Esophagus (tissue), 2 donors: Measurements from ENCODE around the gene PRSS50. TPM values are rescaled to one million over a fixed set of nuclear protein-coding genes. Genes with fewer than 3 reads are reported as not detected.

Experiments
- H3K27ac ChIP-seq, 2 donors: one replicate each; pipeline ENCODE4 v1.5.1; 2013; ENCODE audit warnings: low read depth in 2 of 2, mild to moderate bottlenecking in 2 of 2, inconsistent platforms in 1 of 2, low read length in 1 of 2, moderate library complexity in 1 of 2
- H3K27me3 ChIP-seq, 2 donors: one replicate each; pipeline ENCODE4 v1.6.1; 2013; ENCODE audit warnings: low read length in 2 of 2, control low read depth in 1 of 2, mild to moderate bottlenecking in 1 of 2; ENCODE audit not compliant: insufficient read depth in 2 of 2, control insufficient read depth in 1 of 2
- H3K36me3 ChIP-seq, 2 donors: one replicate each; pipeline ENCODE4 v1.6.1; 2013; ENCODE audit warnings: low read length in 1 of 2; ENCODE audit not compliant: control insufficient read depth in 2 of 2, insufficient read depth in 2 of 2
- H3K4me1 ChIP-seq, 2 donors: one replicate each; pipeline ENCODE4 v1.6.1; 2013; ENCODE audit warnings: low read length in 1 of 2; ENCODE audit not compliant: control insufficient read depth in 2 of 2, insufficient read depth in 2 of 2
- H3K4me3 ChIP-seq, 2 donors: one replicate each; pipeline ENCODE4 v1.5.1; 2013; ENCODE audit warnings: low read length in 2 of 2, mild to moderate bottlenecking in 2 of 2, low read depth in 1 of 2, moderate library complexity in 1 of 2
- H3K9me3 ChIP-seq, 2 donors: one replicate each; pipeline ENCODE4 v1.6.1; 2013; ENCODE audit warnings: mild to moderate bottlenecking in 2 of 2, low read depth in 1 of 2, low read length in 1 of 2, moderate library complexity in 1 of 2; ENCODE audit not compliant: control insufficient read depth in 2 of 2, insufficient read depth in 1 of 2
- WGBS, 2 donors: extraction: QIAGEN DNeasy Blood & Tissue Kit; methylation state at CpG; one replicate each; pipeline ENCODE4 v1.1.7; 2013; 5-methylcytosine and 5-hydroxymethylcytosine counted together
- polyA plus RNA-seq, 2 donors: library from polyadenylated mRNA; stranded (reverse); fragments of 200-250 nt; gene quantifications; one replicate each; pipeline ENCODE4 v1.2.3, GENCODE V29; 2013
- donor health status: healthy with polysubstance abuse.
- donor health status: Bipolar disorder and iron deficiency.

PRSS50 gene
- polyA plus RNA-seq, 2 donors = 0.06 TPM

GRCh38 chr3:46730819-46731218, 13.2 kb upstream of the PRSS50 start:
- Histone ChIP-seq H3K9me3 (no peaks in the 10 kb centered on the region), H3K27ac (no peak overlapping the region), H3K27me3 (no peaks in the 10 kb centered on the region), H3K4me1 (no peaks in the 10 kb centered on the region), H3K36me3 (no peaks in the 10 kb centered on the region), H3K4me3 (no peak overlapping the region)
- 77 to 82% methylated on average over 2 of the region's 2 CpGs for WGBS, 2 donors

- Histone ChIP-seq H3K27ac (no peak overlapping the region), H3K36me3 (no peaks in the 10 kb centered on the region), H3K4me1 (no peaks in the 10 kb centered on the region), H3K27me3 (no peaks in the 10 kb centered on the region), H3K4me3 (no peak overlapping the region), H3K9me3 (no peaks in the 10 kb centered on the region)
- WGBS, 2 donors = 86 to 89% methylated on average over 4 of the region's 4 CpGs
Measured at GRCh38 chr3:46729038-46729437, 11.4 kb upstream of the PRSS50 start.

- H3K36me3 ChIP-seq = no peaks in the 10 kb centered on the region
- H3K27ac ChIP-seq = no peak overlapping the region
- no peaks in the 10 kb centered on the region for H3K4me1 ChIP-seq
- H3K4me3 ChIP-seq = no peak overlapping the region
- H3K9me3 ChIP-seq = no peaks in the 10 kb centered on the region
- 38 to 53% methylated on average over 6 of the region's 6 CpGs for WGBS, 2 donors
- H3K27me3 ChIP-seq = no peaks in the 10 kb centered on the region
Measured at GRCh38 chr3:46725621-46726314, 8.1 kb upstream of the PRSS50 start.

- Histone ChIP-seq H3K9me3 (no peaks in the 10 kb centered on the region), H3K27me3 (no peaks in the 10 kb centered on the region), H3K4me3 (no peak overlapping the region), H3K27ac (no peak overlapping the region), H3K4me1 (no peaks in the 10 kb centered on the region), H3K36me3 (no peaks in the 10 kb centered on the region)
- 62 to 82% methylated on average over 4 of the region's 4 CpGs for WGBS, 2 donors
Measured at GRCh38 chr3:46724424-46724823, 6.8 kb upstream of the PRSS50 start.

GRCh38 chr3:46722443-46722842, 4.8 kb upstream of the PRSS50 start:
- Histone ChIP-seq H3K36me3 (no peaks in the 10 kb centered on the region), H3K27ac (no peak overlapping the region), H3K4me1 (no peaks in the 10 kb centered on the region), H3K27me3 (no peaks in the 10 kb centered on the region), H3K4me3 (no peak overlapping the region), H3K9me3 (no peaks in the 10 kb centered on the region)
- WGBS, 2 donors = 91 to 94% methylated on average over 5 of the region's 5 CpGs

GRCh38 chr3:46721009-46721408, 3.3 kb upstream of the PRSS50 start:
- H3K27me3 ChIP-seq = no peaks in the 10 kb centered on the region
- 71 to 97% methylated on average over 2 of the region's 2 CpGs for WGBS, 2 donors
- H3K9me3 ChIP-seq = no peaks in the 10 kb centered on the region
- H3K27ac ChIP-seq = no peak overlapping the region
- H3K4me3 ChIP-seq = no peak overlapping the region
- H3K4me1 ChIP-seq = no peaks in the 10 kb centered on the region
- no peaks in the 10 kb centered on the region for H3K36me3 ChIP-seq

GRCh38 chr3:46719735-46720271, 2.1 kb upstream of the PRSS50 start:
- Histone ChIP-seq H3K36me3 (no peaks in the 10 kb centered on the region), H3K4me3 (no peak overlapping the region), H3K27ac (no peak overlapping the region), H3K27me3 (no peaks in the 10 kb centered on the region), H3K4me1 (no peaks in the 10 kb centered on the region), H3K9me3 (no peaks in the 10 kb centered on the region)
- 85 to 89% methylated on average over 4 of the region's 4 CpGs for WGBS, 2 donors

- H3K27ac ChIP-seq = no peak overlapping the region
- H3K9me3 ChIP-seq = no peaks in the 10 kb centered on the region
- H3K4me1 ChIP-seq = peaks cover 0 to 3% of the 10 kb centered on the region in 2 donors
- no peak overlapping the region for H3K4me3 ChIP-seq
- H3K36me3 ChIP-seq = no peaks in the 10 kb centered on the region
- no peaks in the 10 kb centered on the region for H3K27me3 ChIP-seq
- WGBS, 2 donors = 72 to 73% methylated on average over 2 of the region's 2 CpGs
Measured at GRCh38 chr3:46719044-46719565, 1.4 kb upstream of the PRSS50 start.

GRCh38 chr3:46716461-46717441, 918 bp downstream of the PRSS50 start:
- Histone ChIP-seq H3K36me3 (no peaks in the 10 kb centered on the region), H3K9me3 (no peaks in the 10 kb centered on the region), H3K27me3 (no peaks in the 10 kb centered on the region), H3K4me3 (no peak overlapping the region), H3K27ac (no peak overlapping the region), H3K4me1 (peaks cover 0 to 7% of the 10 kb centered on the region in 2 donors)
- 88% methylated on average over 19 of the region's 19 CpGs for WGBS, 2 donors
